ENCODE measurements around the gene TMEM131. TPM values are rescaled to one million over a fixed set of nuclear protein-coding genes. Genes with fewer than 3 reads are reported as not detected.
A peak's percentile ranks its signal among the peaks of the same experiment; 100 is the strongest.
"Not testable (repeated sequence)": the region's sequence is repeated elsewhere in the genome, so short reads cannot be mapped to it uniquely, and the experiment has no call there.

Gene TMEM131
- 10 to 100 TPM; 30.5 to 67.5 (median 39.7) TPM for total RNA-seq

DNA sequence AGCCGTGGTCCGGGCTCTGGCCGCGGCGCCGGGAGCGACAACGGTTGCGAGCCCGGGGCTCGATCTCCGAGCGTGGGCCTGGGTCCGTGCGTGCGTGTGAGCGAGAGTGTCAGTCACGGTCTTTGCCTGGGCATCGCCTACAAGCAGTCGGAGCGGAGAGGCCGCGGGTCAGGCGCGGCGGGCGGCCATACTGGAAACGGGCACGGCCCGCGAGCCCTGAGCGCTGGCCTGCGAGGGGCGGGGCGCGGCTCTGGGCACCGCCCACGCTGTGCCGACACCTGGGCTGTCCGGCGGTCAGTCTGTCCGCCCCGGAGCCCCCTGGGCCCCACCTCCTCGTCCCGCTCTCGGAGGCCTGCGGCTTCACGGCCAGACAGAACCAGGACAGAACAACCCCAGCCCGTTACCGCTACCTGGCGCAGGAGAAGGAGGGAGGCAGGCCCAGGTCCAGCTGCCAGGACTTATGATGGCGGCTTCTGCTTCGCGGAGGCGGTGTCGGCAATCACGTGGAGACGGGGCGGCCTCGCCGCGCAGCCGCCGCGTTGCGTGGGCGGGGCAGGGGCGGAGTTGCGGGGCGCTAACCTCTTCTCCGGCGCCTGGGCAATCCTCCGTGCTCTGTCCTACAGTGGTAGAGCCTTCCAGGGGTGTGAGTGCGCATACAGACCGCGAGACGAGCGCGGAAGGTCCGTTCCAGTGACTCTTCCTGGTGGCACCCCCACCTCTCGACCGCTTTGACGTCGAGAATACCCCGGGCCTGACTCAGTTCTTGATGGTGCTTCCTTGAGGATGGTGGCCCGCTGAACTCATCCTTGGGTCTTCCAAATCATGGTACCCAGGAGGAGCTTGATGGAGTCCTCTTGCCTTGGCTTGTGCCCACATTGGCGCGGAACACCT lies at the start of gene TMEM131:
TMEM131 (minus strand) TSS at position 215 of the 891 bp plus-strand sequence. CDS start 286 bp downstream, outside the sequence.
- WGBS, 2 donors, result 2% methylated on average over 23 to 41 of the region's 88 CpGs
- DNase-seq, result peak; percentile 92 to 99
- Histone ChIP-seq H3K4me3 (peak within 1 kb of the TSS; percentile 63 to 89 (median 82)), H3K27ac (peak within 1 kb of the TSS; percentile 93 to 98 (median 95)), H3K4me1 (peaks cover 28 to 43% (median 32%) of the 10 kb centered on the region in 4 donors), H3K27me3 (no peaks in the 10 kb centered on the region), H3K9me3 (no peaks in the 10 kb centered on the region), H3K36me3 (no peaks in the 10 kb centered on the region)
- TF ChIP-seq POLR2AphosphoS5 (IDR thresholded peaks at IDR 0.05) (peak; percentile 18 to 80), POLR2A (IDR thresholded peaks at IDR 0.05) (peak in 3 of 4 donors; percentile 66 to 87 (median 68)), CTCF (IDR thresholded peaks at IDR 0.05) (peak in 2 of 6 experiments; percentile 4 to 20), EP300 (IDR thresholded peaks at IDR 0.05) (no peak)
- peak; percentile 97 to 98 for ATAC-seq (ENCODE audit: low FRiP score in 2 of 2)

- not testable (repeated sequence) for ATAC-seq (ENCODE audit: low FRiP score in 2 of 2); H3K4me3 ChIP-seq; H3K36me3 ChIP-seq; H3K27me3 ChIP-seq; DNase-seq; H3K27ac ChIP-seq; H3K4me1 ChIP-seq
- 94 to 95% methylated on average over 2 of the region's 2 CpGs for WGBS, 2 donors
- H3K9me3 ChIP-seq, result peaks cover 0 to 17% (median 11%) of the 10 kb centered on the region in 4 donors
These were observed 49.0 kb upstream of the TMEM131 start for GRCh38 chr2:98044730-98045129.

DNA sequence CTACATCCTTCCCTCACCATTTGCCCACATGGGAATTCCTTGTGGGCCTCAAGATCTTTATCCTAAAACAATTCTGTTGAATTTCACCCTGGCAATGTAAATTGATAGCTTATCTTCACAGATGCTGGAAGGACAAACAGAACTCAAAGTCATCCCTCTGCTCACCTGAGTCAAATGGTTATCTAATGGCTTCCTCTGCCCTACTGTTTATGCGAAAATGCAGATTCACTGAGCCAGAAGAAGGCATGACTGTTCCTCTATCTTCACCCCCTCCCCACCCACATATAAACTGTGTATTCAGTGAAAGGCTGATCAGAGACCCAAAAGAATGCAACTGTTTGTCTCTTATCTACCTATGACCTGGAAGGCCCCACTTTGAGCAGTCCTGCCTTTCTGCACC lies 47.4 kb upstream of the TMEM131 start:
- DNase-seq (no peak), ATAC-seq (ENCODE audit: low FRiP score in 2 of 2) (no peak)
- Histone ChIP-seq H3K4me3 (no peak overlapping the region), H3K27ac (no peak overlapping the region), H3K9me3 (peaks cover 0 to 17% (median 11%) of the 10 kb centered on the region in 4 donors), H3K4me1 (no peaks in the 10 kb centered on the region), H3K36me3 (no peaks in the 10 kb centered on the region), H3K27me3 (no peaks in the 10 kb centered on the region)
- WGBS, 2 donors, result 96 to 100% methylated on average over 1 of the region's 1 CpG
- TF ChIP-seq EP300 (IDR thresholded peaks at IDR 0.05) (no peak), POLR2AphosphoS5 (IDR thresholded peaks at IDR 0.05) (no peak), CTCF (IDR thresholded peaks at IDR 0.05) (no peak), POLR2A (IDR thresholded peaks at IDR 0.05) (no peak)

- WGBS, 2 donors, result 85 to 87% methylated on average over 8 of the region's 8 CpGs
- no peaks in the 10 kb centered on the region for H3K27me3 ChIP-seq
- no peaks in the 10 kb centered on the region for H3K36me3 ChIP-seq
- DNase-seq (peak in 1 of 2 donors; percentile 13), ATAC-seq (ENCODE audit: low FRiP score in 2 of 2) (peak in 1 of 2 donors; percentile 43)
- no peaks in the 10 kb centered on the region for H3K4me1 ChIP-seq
- H3K4me3 ChIP-seq, result no peak overlapping the region
- H3K9me3 ChIP-seq, result peaks cover 0 to 14% (median 11%) of the 10 kb centered on the region in 4 donors
- no peak overlapping the region for H3K27ac ChIP-seq
- no peak for TF ChIP-seq POLR2AphosphoS5 (IDR thresholded peaks at IDR 0.05)
- TF ChIP-seq CTCF (IDR thresholded peaks at IDR 0.05), result no peak
- no peak for TF ChIP-seq EP300 (IDR thresholded peaks at IDR 0.05)
- no peak for TF ChIP-seq POLR2A (IDR thresholded peaks at IDR 0.05)
These were observed 44.7 kb upstream of the TMEM131 start for GRCh38 chr2:98040331-98040939.

- peak in 1 of 2 donors; percentile 40 for ATAC-seq (ENCODE audit: low FRiP score in 2 of 2)
- 66 to 68% methylated on average over 12 of the region's 12 CpGs for WGBS, 2 donors
- peaks cover 0 to 7% (median 2%) of the 10 kb centered on the region in 4 donors for H3K9me3 ChIP-seq
- no peaks in the 10 kb centered on the region for H3K36me3 ChIP-seq
- H3K4me1 ChIP-seq, result no peaks in the 10 kb centered on the region
- H3K4me3 ChIP-seq, result no peak overlapping the region
- H3K27me3 ChIP-seq, result no peaks in the 10 kb centered on the region
- DNase-seq, result peak in 1 of 2 donors; percentile 29
- no peak overlapping the region for H3K27ac ChIP-seq
- no peak for TF ChIP-seq POLR2AphosphoS5 (IDR thresholded peaks at IDR 0.05)
- TF ChIP-seq EP300 (IDR thresholded peaks at IDR 0.05), result no peak
- TF ChIP-seq CTCF (IDR thresholded peaks at IDR 0.05), result no peak
- no peak for TF ChIP-seq POLR2A (IDR thresholded peaks at IDR 0.05)
These were observed 43.5 kb upstream of the TMEM131 start for GRCh38 chr2:98039085-98039756.

Data from upper lobe of left lung (tissue), 6 donors.